CD8-positive, alpha-beta memory T cell (primary cell): ENCODE data around the gene HOXC11. TPM values are rescaled to one million over a fixed set of nuclear protein-coding genes. Genes with fewer than 3 reads are reported as not detected.
A peak's percentile ranks its signal among the peaks of the same experiment; 100 is the strongest.

Source experiments
- CTCF ChIA-PET: fragments of 350-600 bp; sonication (Branson Sonifier 250); formaldehyde crosslinking; loops from one replicate; lab custom pipeline; 2021; ENCODE audit warnings: antibody characterized with exemption; lab: Charles Lee
- POLR2A ChIA-PET: fragments of 350-600 bp; sonication (Branson Sonifier 250); formaldehyde crosslinking; loops from one replicate; lab custom pipeline; 2021; ENCODE audit warnings: antibody characterized with exemption; lab: Charles Lee
- DNase-seq, 5 donors: peaks; one replicate each; pipeline versions ENCODE4 v3.0.0 to v3.0.0-alpha.2; 2020 to 2022; ENCODE audit warnings: mixed read lengths in 1 of 5
- H3K27ac ChIP-seq: one replicate; pipeline ENCODE4 v1.7.0; 2013; ENCODE audit warnings: low read depth, mild to moderate bottlenecking, low read length, moderate library complexity
- H3K27me3 ChIP-seq: 2 replicates; pipeline ENCODE4 v1.7.0; 2013; ENCODE audit warnings: low read length, mild to moderate bottlenecking; ENCODE audit not compliant: insufficient read depth, poor library complexity, severe bottlenecking
- H3K36me3 ChIP-seq: 2 replicates; pipeline ENCODE4 v1.7.0; 2013; ENCODE audit warnings: mild to moderate bottlenecking, low read length, moderate library complexity; ENCODE audit not compliant: insufficient read depth
- H3K4me1 ChIP-seq: 2 replicates; pipeline ENCODE4 v1.7.0; 2013; ENCODE audit warnings: mild to moderate bottlenecking, low read length, moderate library complexity; ENCODE audit not compliant: insufficient read depth
- H3K4me3 ChIP-seq: 2 replicates; pipeline ENCODE4 v1.7.0; 2013; ENCODE audit warnings: mild to moderate bottlenecking, low read length
- H3K9me3 ChIP-seq: 2 replicates; pipeline ENCODE4 v1.7.0; 2013; ENCODE audit warnings: mild to moderate bottlenecking, low read length
- H3K27ac Mint-ChIP-seq, 8 donors: one replicate each; pipeline ENCODE4 v1.8.0; 2020 to 2021; ENCODE audit warnings: mixed read lengths in 8 of 8, mild to moderate bottlenecking in 6 of 8, inconsistent platforms in 3 of 8, moderate library complexity in 3 of 8
- H3K27me3 Mint-ChIP-seq, 2 donors: one replicate each; pipeline ENCODE4 v1.8.0; 2020 to 2021; ENCODE audit warnings: mixed read lengths in 2 of 2, mild to moderate bottlenecking in 1 of 2, moderate library complexity in 1 of 2
- H3K36me3 Mint-ChIP-seq, 3 donors: one replicate each; pipeline ENCODE4 v1.8.0; 2020 to 2021; ENCODE audit warnings: mixed read lengths in 3 of 3, inconsistent platforms in 1 of 3, mild to moderate bottlenecking in 1 of 3
- H3K4me1 Mint-ChIP-seq, 3 donors: one replicate each; pipeline ENCODE4 v1.8.0; 2020 to 2021; ENCODE audit warnings: mixed read lengths in 3 of 3, inconsistent platforms in 1 of 3, mild to moderate bottlenecking in 1 of 3
- H3K4me3 Mint-ChIP-seq, 7 donors: one replicate each; pipeline ENCODE4 v1.8.0; 2020 to 2021; ENCODE audit warnings: mixed read lengths in 7 of 7, mild to moderate bottlenecking in 6 of 7, moderate library complexity in 4 of 7, inconsistent platforms in 2 of 7
- H3K9me3 Mint-ChIP-seq, 5 donors: one replicate each; pipeline ENCODE4 v1.8.0; 2020 to 2022; ENCODE audit warnings: mixed read lengths in 5 of 5, mild to moderate bottlenecking in 3 of 5, moderate library complexity in 2 of 5, inconsistent platforms in 1 of 5
- polyA plus RNA-seq: library from polyadenylated mRNA; unstranded; fragments of 300-500 nt; fragmentation: Illumina TruSeq; gene quantifications from one replicate; pipeline ENCODE4 v1.2.3, GENCODE V29; 2021
- total RNA-seq, 2 experiments: library from RNA; stranded (reverse); gene quantifications; one replicate each; pipeline ENCODE4 v1.2.3, GENCODE V29; 2021

The HOXC11 gene
- total and polyA plus RNA-seq, 3 experiments from 2014 or later, result not detected

DNA sequence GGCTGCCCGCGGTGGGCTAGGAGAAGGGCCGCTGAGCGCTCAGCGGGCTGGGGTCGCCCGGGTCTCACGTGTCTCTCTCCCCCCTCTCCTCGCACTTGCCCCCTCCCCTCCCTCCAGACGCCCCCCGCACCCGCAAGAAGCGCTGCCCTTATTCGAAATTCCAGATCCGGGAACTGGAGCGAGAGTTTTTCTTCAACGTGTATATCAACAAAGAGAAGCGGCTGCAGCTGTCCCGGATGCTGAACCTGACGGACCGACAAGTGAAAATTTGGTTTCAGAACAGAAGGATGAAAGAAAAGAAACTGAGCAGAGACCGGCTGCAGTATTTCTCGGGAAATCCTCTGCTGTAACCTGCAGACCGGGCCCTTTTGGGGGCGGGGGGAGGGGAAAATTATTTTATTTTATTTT is 2.1 kb downstream of the HOXC11 start:
- Histone ChIP-seq H3K27me3 (peaks cover 96% of the 10 kb centered on the region), H3K9me3 (no peaks in the 10 kb centered on the region), H3K27ac (no peak overlapping the region), H3K4me3 (no peak overlapping the region), H3K36me3 (no peaks in the 10 kb centered on the region), H3K4me1 (peaks cover 21% of the 10 kb centered on the region)
- peak overlapping the region in 2 of 8 donors; percentile 38 to 61 for H3K27ac Mint-ChIP-seq
- no peaks in the 10 kb centered on the region for H3K36me3 Mint-ChIP-seq
- ChIA-PET POLR2A (no interaction called here), CTCF (interaction anchor here (1.1 kb wide), 1 partner anchor 31 kb away, joined by 4 read pairs; no protein-coding TSS in a partner anchor)
- peaks cover 0 to 17% (median 12%) of the 10 kb centered on the region in 5 donors for H3K9me3 Mint-ChIP-seq
- H3K4me1 Mint-ChIP-seq, result peaks cover 25 to 40% (median 31%) of the 10 kb centered on the region in 3 donors
- peaks cover 89 to 92% of the 10 kb centered on the region in 2 donors for H3K27me3 Mint-ChIP-seq
- peak overlapping the region; percentile 40 to 83 (median 68) for H3K4me3 Mint-ChIP-seq
- no peak for DNase-seq

DNA sequence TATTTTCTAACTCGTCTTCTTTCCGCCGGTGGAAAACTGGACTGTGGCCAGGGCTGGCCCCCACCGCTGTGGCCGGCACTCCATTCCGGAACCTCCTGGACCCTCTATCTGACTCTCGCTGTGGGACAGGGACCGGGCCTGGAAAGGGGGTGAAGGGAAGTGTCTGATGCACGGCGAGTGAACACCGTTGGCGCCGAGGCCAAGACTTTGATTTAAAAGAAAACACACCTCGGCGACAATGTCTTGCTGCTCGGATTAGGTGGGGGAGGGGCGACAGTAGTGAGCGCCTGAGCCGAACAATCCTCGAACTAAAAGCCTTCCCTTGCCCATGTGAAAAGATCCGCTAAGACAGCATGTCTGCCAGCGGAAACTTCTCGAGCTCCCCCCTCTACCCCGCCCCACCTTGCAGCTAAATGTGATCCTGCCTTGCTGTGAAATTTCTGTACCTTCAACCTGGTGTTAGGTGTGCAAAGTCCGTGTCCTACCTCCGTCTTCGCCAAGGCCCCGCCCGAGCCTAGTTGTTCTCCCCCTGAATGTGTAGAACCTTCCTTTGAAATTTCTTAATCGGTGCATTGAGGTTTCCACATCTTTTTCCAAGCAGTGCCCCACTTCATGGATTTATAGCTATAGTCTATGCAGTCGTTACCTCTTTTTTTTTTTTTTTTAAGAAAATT is 2.7 kb downstream of the HOXC11 start:
- Histone ChIP-seq H3K27ac (no peak overlapping the region), H3K36me3 (no peaks in the 10 kb centered on the region), H3K27me3 (peaks cover 96% of the 10 kb centered on the region), H3K4me3 (no peak overlapping the region), H3K9me3 (no peaks in the 10 kb centered on the region), H3K4me1 (peaks cover 21% of the 10 kb centered on the region)
- CTCF ChIA-PET, result interaction anchor here (1.1 to 1.2 kb wide), 2 partner anchors 30 to 230 kb away, joined by 3 to 4 read pairs; no protein-coding TSS in a partner anchor
- peaks cover 0 to 17% (median 12%) of the 10 kb centered on the region in 5 donors for H3K9me3 Mint-ChIP-seq
- H3K27me3 Mint-ChIP-seq, result peaks cover 89 to 92% of the 10 kb centered on the region in 2 donors
- DNase-seq, result no peak
- POLR2A ChIA-PET, result no interaction called here
- peaks cover 28 to 40% (median 35%) of the 10 kb centered on the region in 3 donors for H3K4me1 Mint-ChIP-seq
- peak overlapping the region in 3 of 8 donors; percentile 38 to 54 (median 38) for H3K27ac Mint-ChIP-seq
- no peaks in the 10 kb centered on the region for H3K36me3 Mint-ChIP-seq
- H3K4me3 Mint-ChIP-seq, result peak overlapping the region; percentile 16 to 73 (median 64)

DNA sequence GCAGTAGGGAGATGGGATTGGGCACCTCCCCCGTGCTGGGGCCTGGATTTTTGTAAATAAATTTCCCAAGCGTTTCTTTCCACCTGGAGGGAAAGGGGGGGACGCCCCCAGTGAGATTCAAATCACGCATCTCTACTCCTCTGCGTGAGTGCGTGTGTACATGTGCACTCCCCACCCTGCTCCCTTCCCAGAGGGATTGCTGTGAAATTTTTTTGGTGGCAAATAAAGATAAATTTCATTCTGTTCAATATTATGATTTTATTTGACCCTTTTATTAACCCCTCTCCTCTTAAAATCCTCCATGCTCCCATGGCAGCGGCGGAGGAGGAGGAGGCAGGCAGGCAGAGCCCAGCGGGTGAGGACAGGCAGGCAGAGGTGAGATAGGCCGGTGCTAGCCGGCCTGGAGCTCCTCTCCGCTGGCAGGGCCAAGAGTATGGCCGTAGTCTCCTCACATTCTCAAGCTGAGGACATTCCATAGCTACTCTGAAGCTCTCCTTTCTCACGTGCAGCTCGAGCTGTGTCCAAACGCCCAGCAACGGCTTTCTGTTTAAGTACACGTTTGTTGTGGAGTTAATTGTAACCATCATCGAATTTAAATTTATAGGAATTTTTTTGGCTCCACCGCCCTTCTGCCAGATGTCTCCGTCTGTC is 3.4 kb downstream of the HOXC11 start:
- ChIA-PET CTCF (interaction anchor here (1.1 to 1.2 kb wide), 3 partner anchors 30 to 230 kb away, joined by 3 to 4 read pairs (median 3); no protein-coding TSS in a partner anchor), POLR2A (no interaction called here)
- Histone ChIP-seq H3K4me1 (peaks cover 21% of the 10 kb centered on the region), H3K27me3 (peaks cover 92% of the 10 kb centered on the region), H3K36me3 (no peaks in the 10 kb centered on the region), H3K4me3 (no peak overlapping the region), H3K27ac (no peak overlapping the region), H3K9me3 (no peaks in the 10 kb centered on the region)
- H3K36me3 Mint-ChIP-seq, result no peaks in the 10 kb centered on the region
- H3K4me1 Mint-ChIP-seq, result peaks cover 31 to 40% (median 35%) of the 10 kb centered on the region in 3 donors
- H3K27me3 Mint-ChIP-seq, result peaks cover 89 to 92% of the 10 kb centered on the region in 2 donors
- peak overlapping the region in 1 of 8 donors; percentile 38 for H3K27ac Mint-ChIP-seq
- no peak for DNase-seq
- peaks cover 0 to 16% (median 12%) of the 10 kb centered on the region in 5 donors for H3K9me3 Mint-ChIP-seq
- H3K4me3 Mint-ChIP-seq, result peak overlapping the region in 2 of 7 donors; percentile 34 to 40

DNA sequence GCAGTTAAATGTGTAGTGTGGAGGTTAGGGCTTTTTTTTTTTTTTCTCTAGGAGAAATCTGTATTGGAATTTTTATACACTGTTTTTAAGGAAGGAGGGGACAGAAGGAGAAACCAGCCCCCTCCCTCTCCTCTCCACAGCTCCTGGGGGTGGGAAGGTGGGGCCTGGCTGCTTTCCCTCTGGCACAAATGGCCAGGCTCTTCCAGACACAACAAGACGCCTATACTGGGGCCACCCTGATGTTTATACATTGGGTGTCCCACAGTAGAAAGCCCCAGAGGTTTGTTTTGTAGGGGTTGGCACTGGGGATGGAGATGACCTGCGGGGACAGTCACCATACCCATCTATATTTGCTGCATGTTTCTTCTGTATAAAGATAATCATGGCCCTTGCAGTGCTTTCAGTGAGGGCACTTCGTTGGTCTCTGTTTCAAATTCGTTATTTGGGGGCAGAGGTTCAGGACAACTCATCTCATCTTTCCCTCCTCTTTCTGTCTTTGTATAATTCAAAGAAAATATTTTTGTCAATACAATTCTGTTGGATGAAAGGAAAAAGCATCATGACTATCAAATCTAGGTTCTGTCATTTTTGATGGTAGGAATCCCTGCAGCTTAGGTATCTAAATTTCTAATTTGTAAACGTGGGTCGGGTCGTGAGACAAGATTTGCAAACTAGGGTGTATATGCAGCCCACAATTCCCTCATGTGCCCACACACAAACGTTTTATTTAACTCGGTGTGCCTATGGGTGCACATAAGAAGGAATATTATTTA is 4.1 kb downstream of the HOXC11 start:
- no peak for DNase-seq
- Mint-ChIP-seq H3K27me3 (peaks cover 89 to 92% of the 10 kb centered on the region in 2 donors), H3K9me3 (peaks cover 0 to 16% (median 10%) of the 10 kb centered on the region in 5 donors), H3K36me3 (no peaks in the 10 kb centered on the region), H3K4me3 (peak overlapping the region in 3 of 7 donors; percentile 11 to 43 (median 34)), H3K4me1 (peaks cover 31 to 40% (median 35%) of the 10 kb centered on the region in 3 donors), H3K27ac (peak overlapping the region in 1 of 8 donors; percentile 38)
- Histone ChIP-seq H3K27ac (no peak overlapping the region), H3K4me1 (peaks cover 21% of the 10 kb centered on the region), H3K27me3 (peaks cover 92% of the 10 kb centered on the region), H3K36me3 (no peaks in the 10 kb centered on the region), H3K9me3 (no peaks in the 10 kb centered on the region), H3K4me3 (no peak overlapping the region)
- POLR2A ChIA-PET, result no interaction called here
- CTCF ChIA-PET, result interaction anchor here (0.7 to 1.2 kb wide), 3 partner anchors 23 to 231 kb away, joined by 3 read pairs; no protein-coding TSS in a partner anchor

DNA sequence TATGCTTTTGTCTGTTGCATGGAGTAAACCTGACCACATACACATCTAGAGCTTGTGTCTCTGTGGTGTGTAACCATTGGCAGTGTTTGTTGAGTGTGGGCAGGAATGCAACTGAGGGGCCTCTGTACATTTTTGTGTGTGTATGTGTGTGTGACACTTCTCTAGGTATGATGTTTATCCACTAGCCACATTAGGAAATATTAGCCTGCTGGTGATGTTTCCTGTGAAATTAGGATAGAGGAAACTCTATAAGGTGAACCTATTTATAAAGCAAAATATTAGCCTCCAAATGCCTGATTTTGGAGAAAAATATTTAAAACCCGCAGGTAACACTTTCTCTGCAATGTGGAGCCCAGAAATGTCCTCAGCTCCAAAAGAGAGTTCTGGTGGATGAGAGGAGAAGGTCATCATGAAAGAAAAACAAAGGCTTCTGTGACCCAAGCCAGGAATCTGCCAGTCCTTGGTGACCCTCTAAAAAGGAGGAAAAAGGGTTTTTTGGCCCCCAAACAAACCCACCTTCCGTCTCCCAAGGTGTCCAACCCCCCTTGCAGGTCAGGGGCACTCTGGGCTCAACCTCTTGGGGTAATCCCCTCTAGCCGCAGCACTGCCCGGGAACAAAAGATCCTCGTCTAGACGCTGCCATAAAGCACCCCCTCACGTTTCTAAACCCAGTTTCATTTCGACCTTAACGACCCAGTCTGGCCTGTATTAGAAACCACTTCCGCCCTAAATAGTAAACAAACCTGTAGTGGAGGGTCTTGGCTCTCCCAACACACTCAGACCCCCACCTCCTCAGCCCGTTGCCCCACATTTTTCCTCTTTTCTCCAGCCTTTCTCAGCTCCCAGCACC is 4.9 kb downstream of the HOXC11 start:
- Mint-ChIP-seq H3K4me3 (peak overlapping the region in 3 of 7 donors; percentile 16 to 54 (median 20)), H3K4me1 (peaks cover 29 to 38% (median 34%) of the 10 kb centered on the region in 3 donors), H3K27ac (peak overlapping the region in 2 of 8 donors; percentile 38 to 39), H3K36me3 (no peaks in the 10 kb centered on the region), H3K9me3 (peaks cover 0 to 15% (median 8%) of the 10 kb centered on the region in 5 donors), H3K27me3 (peaks cover 88 to 92% of the 10 kb centered on the region in 2 donors)
- POLR2A ChIA-PET, result no interaction called here
- no peaks in the 10 kb centered on the region for H3K36me3 ChIP-seq
- no peak for DNase-seq
- no peak overlapping the region for H3K4me3 ChIP-seq
- no peak overlapping the region for H3K27ac ChIP-seq
- no peaks in the 10 kb centered on the region for H3K9me3 ChIP-seq
- peaks cover 21% of the 10 kb centered on the region for H3K4me1 ChIP-seq
- H3K27me3 ChIP-seq, result peaks cover 92% of the 10 kb centered on the region
- CTCF ChIA-PET, result interaction anchor here (0.7 to 1.8 kb wide), 3 partner anchors 9 to 66 kb away, joined by 3 to 4 read pairs (median 3); no protein-coding TSS in a partner anchor

DNA sequence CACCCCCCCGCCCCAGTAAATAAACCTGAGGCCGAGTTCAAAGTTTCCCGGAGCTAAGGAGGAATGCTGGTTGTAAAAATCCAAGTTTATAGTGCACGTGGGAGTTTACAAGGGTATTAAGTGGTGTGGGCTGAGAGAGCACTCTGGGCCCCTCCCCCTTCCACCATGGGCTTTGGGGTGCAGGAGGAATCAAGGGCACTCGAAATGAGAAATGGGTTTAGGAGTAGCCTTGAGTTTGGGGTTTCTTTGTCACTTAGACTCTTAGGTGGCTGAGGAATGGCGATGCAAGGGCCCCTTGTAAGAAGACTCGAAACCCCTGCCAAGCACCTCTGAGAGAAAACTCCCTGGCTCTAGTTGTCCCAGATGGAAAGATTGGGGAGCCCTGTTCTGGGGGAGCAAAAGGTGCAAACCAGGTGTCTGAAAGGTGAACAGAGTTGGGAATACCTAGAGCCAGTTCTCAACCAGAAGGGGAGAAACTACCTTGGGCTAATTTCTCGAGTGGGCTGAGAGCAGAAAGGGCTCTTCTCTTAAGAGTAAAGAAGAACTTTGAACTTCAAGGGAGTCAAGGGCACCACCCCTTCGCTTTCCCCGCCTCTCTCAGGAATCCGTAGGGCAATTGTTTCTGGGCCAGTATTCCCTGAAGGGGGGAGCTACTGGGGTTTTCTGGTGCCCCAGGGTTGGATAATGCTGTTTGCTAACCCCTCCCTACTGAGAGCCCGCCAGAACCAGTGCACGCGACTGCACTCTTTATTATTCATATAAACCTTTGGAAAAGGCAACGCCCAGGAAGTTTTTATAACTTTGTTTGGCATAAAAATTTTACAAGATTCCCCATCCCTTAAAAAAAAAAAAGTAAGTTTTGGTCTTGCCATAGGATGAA is 5.8 kb downstream of the HOXC11 start:
- H3K36me3 Mint-ChIP-seq, result no peaks in the 10 kb centered on the region
- Histone ChIP-seq H3K27me3 (peaks cover 92% of the 10 kb centered on the region), H3K27ac (no peak overlapping the region), H3K4me3 (no peak overlapping the region), H3K9me3 (no peaks in the 10 kb centered on the region), H3K36me3 (no peaks in the 10 kb centered on the region), H3K4me1 (peaks cover 19% of the 10 kb centered on the region)
- H3K27ac Mint-ChIP-seq, result peak overlapping the region in 1 of 8 donors; percentile 38
- H3K4me1 Mint-ChIP-seq, result peaks cover 23 to 35% (median 28%) of the 10 kb centered on the region in 3 donors
- H3K27me3 Mint-ChIP-seq, result peaks cover 89 to 95% of the 10 kb centered on the region in 2 donors
- ChIA-PET POLR2A (interaction anchor here (0.7 kb wide), 1 partner anchor 15 kb away, joined by 5 read pairs; no protein-coding TSS in a partner anchor), CTCF (interaction anchor here (1.8 kb wide), 1 partner anchor 9 kb away, joined by 4 read pairs; no protein-coding TSS in a partner anchor)
- no peak for DNase-seq
- H3K4me3 Mint-ChIP-seq, result peak overlapping the region in 1 of 7 donors; percentile 12
- H3K9me3 Mint-ChIP-seq, result peaks cover 0 to 12% (median 3%) of the 10 kb centered on the region in 5 donors
